Measurements from ENCODE around the gene PCK1. TPM values are rescaled to one million over a fixed set of nuclear protein-coding genes. Genes with fewer than 3 reads are reported as not detected.

The PCK1 gene
- total and polyA plus RNA-seq, 2 of the 13 experiments (the other 11 are each of a cell fraction or from before 2014, with no cell fraction given): 6.5 to 12.6 TPM

DNA sequence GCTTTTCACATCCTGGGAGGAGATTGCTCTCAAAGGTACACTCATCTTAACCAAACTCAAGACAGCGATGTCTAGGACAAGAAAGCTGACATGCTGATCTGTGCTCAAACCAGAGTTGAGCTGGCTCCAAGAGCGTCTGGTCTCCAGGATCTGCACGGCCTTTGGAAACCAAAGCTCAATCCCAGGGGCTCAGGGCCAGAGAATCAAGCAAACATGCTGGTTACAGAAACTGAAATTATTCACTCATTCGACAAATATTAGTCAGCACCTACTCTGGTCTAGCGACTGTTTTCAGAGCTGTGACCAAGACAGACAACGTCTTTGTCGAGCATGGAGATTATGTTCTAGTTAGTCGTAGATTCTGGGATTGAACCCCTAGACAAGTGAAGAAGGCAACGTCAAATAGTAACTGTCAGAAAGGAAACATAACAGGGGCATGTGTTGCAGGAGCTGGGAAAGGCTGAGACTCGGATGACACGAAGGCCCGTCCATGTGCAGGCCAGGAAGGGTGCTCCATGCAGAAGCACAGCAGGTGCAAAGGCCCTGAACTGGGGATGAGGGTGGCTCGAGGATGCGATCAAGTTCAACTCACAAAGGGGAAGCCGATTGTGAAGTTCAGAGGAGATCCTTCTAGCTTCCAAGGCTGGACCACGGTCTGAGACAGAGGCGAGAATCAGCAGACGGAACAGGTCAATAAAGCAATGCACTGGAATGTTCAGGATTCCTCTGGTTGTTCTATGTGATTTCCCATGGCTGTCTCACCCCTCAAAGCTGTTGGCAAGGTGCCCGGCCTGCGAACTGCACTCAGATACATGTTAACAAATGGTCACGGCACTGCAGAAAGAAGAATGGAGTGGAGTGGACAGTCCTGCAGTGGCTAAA is 12.5 kb upstream of the PCK1 start (continued):
- TF ChIP-seq, protein P1, sequence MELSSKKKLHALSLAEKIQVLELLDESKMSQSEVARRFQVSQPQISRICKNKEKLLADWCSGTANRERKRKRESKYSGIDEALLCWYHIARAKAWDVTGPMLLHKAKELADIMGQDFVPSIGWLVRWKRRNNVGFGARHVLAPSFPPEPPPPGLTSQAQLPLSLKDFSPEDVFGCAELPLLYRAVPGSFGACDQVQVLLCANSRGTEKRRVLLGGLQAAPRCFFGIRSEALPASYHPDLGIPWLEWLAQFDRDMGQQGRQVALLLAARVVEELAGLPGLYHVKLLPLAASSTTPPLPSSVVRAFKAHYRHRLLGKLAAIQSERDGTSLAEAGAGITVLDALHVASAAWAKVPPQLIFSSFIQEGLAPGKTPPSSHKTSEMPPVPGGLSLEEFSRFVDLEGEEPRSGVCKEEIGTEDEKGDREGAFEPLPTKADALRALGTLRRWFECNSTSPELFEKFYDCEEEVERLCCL (CRISPR knock-in tag; IDR thresholded peaks at IDR 0.05; ENCODE audit: borderline replicate concordance): no peak
- peak; percentile 64 for TF ChIP-seq MEF2D (CRISPR knock-in tag; IDR thresholded peaks at IDR 0.05)
- no peak for TF ChIP-seq KAT2B (IDR thresholded peaks at IDR 0.05; ENCODE audit: borderline replicate concordance, low read depth, low read length)
- TF ChIP-seq ZBTB21 (CRISPR knock-in tag; IDR thresholded peaks at IDR 0.05): no peak
- TF ChIP-seq ZNF615 (CRISPR knock-in tag; IDR thresholded peaks at IDR 0.05; ENCODE audit: borderline replicate concordance): no peak
- TF ChIP-seq SKI (IDR thresholded peaks at IDR 0.05; ENCODE audit: partially characterized antibody): peak; percentile 76
- no peak for TF ChIP-seq ZNF256 (CRISPR knock-in tag; conservative IDR thresholded peaks at IDR 0.05)
- TF ChIP-seq BCLAF1 (IDR thresholded peaks at IDR 0.05): no peak
- no peak for TF ChIP-seq SAFB2 (CRISPR knock-in tag; IDR thresholded peaks at IDR 0.05; ENCODE audit: borderline replicate concordance, low read depth)
- TF ChIP-seq PCBP1 (IDR thresholded peaks at IDR 0.05; ENCODE audit: borderline replicate concordance, low read depth, low read length): no peak
- no peak for TF ChIP-seq ZUFSP (CRISPR knock-in tag; IDR thresholded peaks at IDR 0.05; ENCODE audit: borderline replicate concordance)
- peak; percentile 59; the same call in 1 of the 2 replicates for TF ChIP-seq AHDC1 (CRISPR knock-in tag; IDR thresholded peaks at IDR 0.05; ENCODE audit: borderline replicate concordance)
- TF ChIP-seq ZKSCAN1 (IDR thresholded peaks at IDR 0.05; ENCODE audit: low read length): no peak
- TF ChIP-seq SALL1 (CRISPR knock-in tag; IDR thresholded peaks at IDR 0.05): peak; percentile 56; the same call in 1 of the 2 replicates
- no peak for TF ChIP-seq RARG (CRISPR knock-in tag; IDR thresholded peaks at IDR 0.05; ENCODE audit: low read depth)
- no peak for TF ChIP-seq KLF9 (CRISPR knock-in tag; IDR thresholded peaks at IDR 0.05; ENCODE audit: low read depth)
